ENCODE measurements around the gene CD320. TPM values are rescaled to one million over a fixed set of nuclear protein-coding genes. Genes with fewer than 3 reads are reported as not detected.

The CD320 gene
- total and polyA plus RNA-seq, 2 of the 8 experiments (the other 6 are each of a cell fraction or from before 2014, with no cell fraction given) = 80.4 to 157 TPM

- Histone ChIP-seq H3K4ac (replicated peaks; ENCODE audit: insufficient read length, low read depth, low read length) (no peak overlapping the region), H2AK5ac (ENCODE audit: low read depth, low read length) (no peak overlapping the region), H4K8ac (ENCODE audit: extremely low read depth, insufficient read depth, low read length) (no peak overlapping the region), H2BK15ac (ENCODE audit: low read length) (no peak overlapping the region), H3K4me3 (ENCODE audit: extremely low read depth in 1 of 4, insufficient read depth in 2 of 4, low read depth in 3 of 4, low read length in 4 of 4) (peak overlapping the region in 1 of 4 experiments; percentile 71; a peak in 3 of 8 replicates), H4K20me1 (replicated peaks in 1 of 2; ENCODE audit: control insufficient read depth in 1 of 2, insufficient read depth in 2 of 2, low read length in 2 of 2) (peaks cover 0 to 2% of the 10 kb centered on the region in 2 experiments), H2BK20ac (ENCODE audit: low read length) (no peak overlapping the region), H3K27me3 (replicated peaks in 1 of 4; ENCODE audit: control insufficient read depth in 3 of 4, extremely low read depth in 1 of 4, insufficient read depth in 3 of 4, low read length in 3 of 4) (peaks cover 0 to 9% (median 7%) of the 10 kb centered on the region in 4 experiments; a peak in 3 of 7 replicates), H2AFZ (ENCODE audit: low read length) (no peak overlapping the region), H3K9ac (replicated peaks in 1 of 4; ENCODE audit: extremely low read depth in 1 of 4, low read depth in 3 of 4, low read length in 3 of 4) (no peak overlapping the region), H2BK12ac (ENCODE audit: low read depth, low read length) (no peak overlapping the region), H3K18ac (ENCODE audit: extremely low read depth, low read length) (no peak overlapping the region), H3K4me1 (replicated peaks in 1 of 4; ENCODE audit: control insufficient read depth in 3 of 4, insufficient read depth in 4 of 4, low read length in 3 of 4) (peaks cover 0 to 8% (median 3%) of the 10 kb centered on the region in 4 experiments; a peak in 3 of 7 replicates), H3K14ac (ENCODE audit: insufficient read length) (no peak overlapping the region), H3K79me2 (ENCODE audit: control insufficient read depth in 1 of 2, insufficient read depth in 2 of 2, low read length in 2 of 2) (no peaks in the 10 kb centered on the region), H3K27ac (ENCODE audit: low read depth, low read length) (no peak overlapping the region), H3K4me2 (ENCODE audit: insufficient read depth in 1 of 2, low read depth in 2 of 2, low read length in 2 of 2) (peak overlapping the region; percentile 48 to 80; a peak in 2 of 4 replicates), H3K9me3 (ENCODE audit: insufficient read depth in 2 of 2, low read depth in 1 of 2, low read length in 1 of 2) (no peaks in the 10 kb centered on the region), H4K91ac (replicated peaks; ENCODE audit: insufficient read length, low read length) (no peak overlapping the region), H3K23ac (ENCODE audit: insufficient read length) (no peak overlapping the region), H2BK5ac (ENCODE audit: low read depth, low read length) (no peak overlapping the region), H3K56ac (replicated peaks; ENCODE audit: insufficient read length, low read depth, low read length) (no peak overlapping the region), H3K36me3 (ENCODE audit: control insufficient read depth in 2 of 4, insufficient read depth in 4 of 4, low read length in 3 of 4) (no peaks in the 10 kb centered on the region), H4K5ac (ENCODE audit: insufficient read length, low read depth, low read length) (no peak overlapping the region), H3K79me1 (ENCODE audit: low read depth, low read length) (no peaks in the 10 kb centered on the region), H2BK120ac (replicated peaks; ENCODE audit: low read depth, low read length) (no peak overlapping the region), H3K23me2 (ENCODE audit: low read depth, low read length) (peaks cover 5% of the 10 kb centered on the region; the same call in 1 of the 2 replicates)
- POLR2A ChIA-PET (ENCODE audit: partially characterized antibody) = interaction anchor here (0.7 to 27.1 kb wide), 8 partner anchors 9 to 104 kb away, joined by 3 to 583 read pairs (median 5); partner anchors contain the start of genes CD320, NDUFA7, RAB11B and RPS28
- no peak for DNase-seq (ENCODE audit: low read depth in 1 of 2, low spot score in 2 of 2)
- whole genome bisulfite sequencing, 2 experiments (ENCODE audit: extremely low coverage in 1 of 2, insufficient coverage in 1 of 2, insufficient read length in 1 of 2, insufficient replicate concordance in 2 of 2, low coverage in 1 of 2, low lambda C conversion rate in 2 of 2, missing lambda C conversion rate in 1 of 2) = 63% methylated on average over 14 of the region's 14 CpGs; no CpG with 5 or more reads in 1 of the 2 experiments
- no peak for TF ChIP-seq SAP30 (IDR thresholded peaks at IDR 0.05; ENCODE audit: insufficient read depth, insufficient replicate concordance, low read length)
- CTCF ChIA-PET (ENCODE audit: partially characterized antibody) = interaction anchor here (0.7 to 8.2 kb wide), 7 partner anchors 11 to 163 kb away, joined by 3 to 68 read pairs (median 3); no protein-coding TSS in a partner anchor
- FAIRE-seq = no peak
Observed at GRCh38 chr19:8342316-8342683, 34.1 kb upstream of the CD320 start.

Data from H1 (cell line).